Muscle of back (tissue), 13 donors: ENCODE results near the gene ADGRG3. TPM values are rescaled to one million over a fixed set of nuclear protein-coding genes. Genes with fewer than 3 reads are reported as not detected.
A peak's percentile ranks its signal among the peaks of the same experiment; 100 is the strongest.

Experiments used
- DNase-seq, 3 donors: peaks; one replicate each; pipeline versions ENCODE4 v3.0.0 to v3.0.0-alpha.2; 2013
- long read RNA-seq, 9 donors: transcript quantifications; one replicate each; lab custom pipeline, GENCODE V29; 2026
- polyA plus RNA-seq, 10 donors: library from polyadenylated mRNA; unstranded; fragments of 120-200 nt; gene quantifications; one replicate each; pipeline ENCODE4 v1.2.1, GENCODE V29; 2013; ENCODE audit not compliant: insufficient read length in 10 of 10

Gene ADGRG3, protein sequence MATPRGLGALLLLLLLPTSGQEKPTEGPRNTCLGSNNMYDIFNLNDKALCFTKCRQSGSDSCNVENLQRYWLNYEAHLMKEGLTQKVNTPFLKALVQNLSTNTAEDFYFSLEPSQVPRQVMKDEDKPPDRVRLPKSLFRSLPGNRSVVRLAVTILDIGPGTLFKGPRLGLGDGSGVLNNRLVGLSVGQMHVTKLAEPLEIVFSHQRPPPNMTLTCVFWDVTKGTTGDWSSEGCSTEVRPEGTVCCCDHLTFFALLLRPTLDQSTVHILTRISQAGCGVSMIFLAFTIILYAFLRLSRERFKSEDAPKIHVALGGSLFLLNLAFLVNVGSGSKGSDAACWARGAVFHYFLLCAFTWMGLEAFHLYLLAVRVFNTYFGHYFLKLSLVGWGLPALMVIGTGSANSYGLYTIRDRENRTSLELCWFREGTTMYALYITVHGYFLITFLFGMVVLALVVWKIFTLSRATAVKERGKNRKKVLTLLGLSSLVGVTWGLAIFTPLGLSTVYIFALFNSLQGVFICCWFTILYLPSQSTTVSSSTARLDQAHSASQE
- under 1 TPM; 0.08 to 0.56 (median 0.19) TPM for polyA plus RNA-seq
- long read RNA-seq, donor 1: 0 reads
- long read RNA-seq, donor 2: 0 reads
- long read RNA-seq, donor 3: 0 reads
- long read RNA-seq, donor 4: 0 reads
- long read RNA-seq, donor 5: 0 reads
- long read RNA-seq, donor 6: 0 reads
- long read RNA-seq, donor 7: 0 reads
- long read RNA-seq, donor 8: 0 reads
- long read RNA-seq, donor 9: 0 reads

DNA sequence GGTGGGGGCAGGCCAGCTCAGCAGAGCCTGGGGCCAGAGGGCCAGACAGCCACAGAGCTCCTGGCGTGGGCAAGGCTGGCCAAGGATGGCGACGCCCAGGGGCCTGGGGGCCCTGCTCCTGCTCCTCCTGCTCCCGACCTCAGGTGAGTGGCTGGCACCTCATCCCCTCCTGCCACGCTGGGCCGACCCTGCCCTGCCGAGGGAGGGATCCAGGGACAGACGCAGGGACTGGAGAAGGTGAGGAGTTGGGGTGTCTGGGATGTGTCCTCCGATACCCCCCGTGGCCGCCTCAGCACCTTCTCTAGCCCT, at the start of gene ADGRG3:
TSS of gene ADGRG3 (plus strand) at position 44 of the 309 bp plus-strand sequence. CDS start at position 86, 42 bp downstream.
- DNase-seq: no peak

DNA sequence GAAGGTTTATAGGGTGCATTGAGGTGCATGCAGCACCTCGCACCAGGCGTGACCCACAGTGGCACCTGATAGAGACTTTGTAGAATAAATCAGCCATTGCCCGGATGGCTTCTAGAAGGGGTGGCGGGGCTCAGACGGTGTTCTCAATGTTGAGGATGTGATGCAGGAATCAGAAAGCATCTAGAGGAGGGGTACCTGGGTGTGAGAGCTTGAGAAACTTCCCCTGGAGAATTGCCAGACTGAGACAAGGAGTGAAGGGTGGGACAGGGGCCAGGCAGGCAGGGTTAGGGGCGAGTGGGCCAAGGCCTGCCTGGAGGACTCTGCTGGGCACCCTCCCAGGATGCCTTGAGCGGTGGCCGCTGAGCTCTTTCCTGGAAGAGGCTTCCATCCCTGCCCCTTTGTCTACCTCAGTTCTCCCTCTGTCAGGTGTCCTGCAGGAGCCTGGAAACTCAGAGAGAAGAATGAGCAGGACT, 48.9 kb upstream of the ADGRG3 start:
- no peak for DNase-seq

DNA sequence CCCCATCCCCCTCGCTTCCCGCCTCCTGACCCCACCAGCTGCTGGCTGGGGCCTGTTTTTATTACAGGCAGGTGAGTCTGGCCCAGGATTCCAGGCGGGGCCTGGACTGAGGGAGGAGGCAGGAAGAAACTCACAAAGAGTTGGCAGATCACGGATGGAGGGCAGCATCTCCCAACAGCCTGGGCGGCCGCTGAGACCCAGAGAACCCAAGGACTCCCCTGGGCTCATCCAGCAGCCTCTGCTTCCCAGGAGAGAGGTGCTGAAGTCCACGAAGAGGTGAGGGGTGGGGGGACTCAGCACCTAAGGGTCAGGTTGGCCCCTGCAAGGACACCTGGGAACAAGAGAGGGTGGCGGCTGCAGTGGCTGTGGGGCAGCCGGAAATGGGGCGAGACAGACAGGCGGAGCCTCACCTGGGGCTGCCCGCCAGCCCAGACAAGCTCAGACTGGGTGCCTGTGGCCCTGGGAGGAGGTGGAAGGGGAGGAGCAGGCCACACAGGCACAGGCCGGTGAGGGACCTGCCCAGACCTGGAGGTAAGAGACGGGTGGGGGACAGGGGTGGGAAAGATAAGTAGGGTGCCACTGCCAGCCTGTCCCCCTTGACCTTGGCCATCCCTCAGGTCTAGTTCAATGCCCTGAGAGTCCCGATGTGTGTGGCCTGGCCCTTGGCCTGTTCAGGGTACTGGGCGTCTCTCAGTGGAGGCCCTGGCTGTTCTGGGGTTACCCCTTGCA, 48.3 kb upstream of the ADGRG3 start:
- no peak for DNase-seq

DNA sequence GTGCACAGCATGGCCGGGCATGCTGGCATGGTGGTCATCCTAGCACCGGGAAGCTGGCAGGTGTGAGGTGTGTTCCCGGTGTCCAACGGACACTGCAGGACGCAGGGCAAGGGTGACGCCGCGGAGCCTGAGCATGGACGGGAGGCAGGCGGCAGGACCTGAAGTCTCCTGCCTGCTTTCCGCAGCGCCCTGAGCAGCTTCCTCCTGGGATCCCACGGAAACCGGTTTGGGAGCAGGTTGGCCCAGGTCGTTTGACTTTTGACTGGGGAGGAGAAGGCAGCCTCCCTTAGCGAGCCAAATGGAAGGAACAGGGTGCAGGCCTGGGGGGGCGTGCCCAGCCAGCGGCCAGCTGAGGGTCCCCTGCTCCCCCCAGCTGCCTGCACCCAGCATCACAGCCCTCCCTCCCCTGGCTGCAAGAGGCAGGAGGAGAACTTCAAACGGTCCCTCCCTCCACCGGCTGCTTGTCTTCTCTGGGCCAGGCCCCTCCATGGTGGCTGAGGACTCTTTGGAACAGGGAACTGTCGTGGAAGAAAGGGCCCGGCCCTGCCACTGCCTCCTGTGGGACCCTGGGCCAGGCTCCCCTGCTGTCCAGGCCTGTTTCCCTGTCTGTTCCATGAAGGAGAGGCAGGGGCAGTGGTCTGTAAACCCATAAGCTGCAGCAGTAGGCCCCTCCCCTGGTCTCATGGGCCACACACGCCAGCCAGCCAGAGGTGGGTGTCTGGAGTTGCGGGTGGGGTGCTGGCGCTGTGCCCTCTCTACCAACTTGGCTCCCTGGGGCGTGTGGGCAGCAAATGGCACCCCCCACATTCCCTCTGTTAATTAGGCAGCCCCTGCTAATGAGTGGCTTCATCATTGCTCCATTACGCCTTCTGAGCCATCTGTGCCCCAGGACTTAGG, 47.5 kb upstream of the ADGRG3 start:
- DNase-seq: no peak

DNA sequence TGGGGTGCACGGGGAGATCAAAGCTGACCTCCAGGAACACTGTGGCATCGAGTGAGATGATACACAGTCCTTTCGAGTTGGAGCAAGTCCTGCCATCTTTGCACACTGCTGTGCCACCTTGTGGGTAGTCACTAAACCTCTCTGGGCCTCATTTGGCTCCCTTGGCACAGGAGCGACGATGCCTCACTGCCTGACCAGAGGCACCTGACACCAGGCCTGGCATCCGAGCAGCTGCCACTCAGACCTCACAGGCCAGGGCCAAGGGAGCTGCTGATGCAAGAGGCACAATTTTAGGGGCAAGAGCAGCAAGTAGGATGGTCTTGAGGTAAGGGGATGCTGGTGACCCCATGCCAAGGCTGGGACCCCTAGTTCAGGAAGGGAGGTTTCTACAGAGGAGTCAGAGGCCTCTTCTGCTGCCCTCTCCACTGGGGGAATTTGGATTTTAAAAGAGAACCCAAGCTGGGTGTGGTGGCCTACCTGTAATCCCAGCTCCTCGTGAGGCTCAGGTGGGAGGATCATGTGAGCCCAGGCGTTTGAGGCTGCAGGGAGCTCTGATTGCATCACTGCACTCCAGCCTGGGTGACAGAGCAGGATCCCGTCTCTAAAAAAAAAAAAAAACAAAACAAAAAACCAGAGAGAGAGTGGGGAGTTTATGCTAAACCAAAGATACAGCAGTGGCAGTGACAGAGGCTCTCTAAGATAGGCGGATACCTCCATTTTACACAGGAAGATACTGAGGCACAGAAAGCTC, 46.4 kb upstream of the ADGRG3 start:
- DNase-seq: no peak

DNA sequence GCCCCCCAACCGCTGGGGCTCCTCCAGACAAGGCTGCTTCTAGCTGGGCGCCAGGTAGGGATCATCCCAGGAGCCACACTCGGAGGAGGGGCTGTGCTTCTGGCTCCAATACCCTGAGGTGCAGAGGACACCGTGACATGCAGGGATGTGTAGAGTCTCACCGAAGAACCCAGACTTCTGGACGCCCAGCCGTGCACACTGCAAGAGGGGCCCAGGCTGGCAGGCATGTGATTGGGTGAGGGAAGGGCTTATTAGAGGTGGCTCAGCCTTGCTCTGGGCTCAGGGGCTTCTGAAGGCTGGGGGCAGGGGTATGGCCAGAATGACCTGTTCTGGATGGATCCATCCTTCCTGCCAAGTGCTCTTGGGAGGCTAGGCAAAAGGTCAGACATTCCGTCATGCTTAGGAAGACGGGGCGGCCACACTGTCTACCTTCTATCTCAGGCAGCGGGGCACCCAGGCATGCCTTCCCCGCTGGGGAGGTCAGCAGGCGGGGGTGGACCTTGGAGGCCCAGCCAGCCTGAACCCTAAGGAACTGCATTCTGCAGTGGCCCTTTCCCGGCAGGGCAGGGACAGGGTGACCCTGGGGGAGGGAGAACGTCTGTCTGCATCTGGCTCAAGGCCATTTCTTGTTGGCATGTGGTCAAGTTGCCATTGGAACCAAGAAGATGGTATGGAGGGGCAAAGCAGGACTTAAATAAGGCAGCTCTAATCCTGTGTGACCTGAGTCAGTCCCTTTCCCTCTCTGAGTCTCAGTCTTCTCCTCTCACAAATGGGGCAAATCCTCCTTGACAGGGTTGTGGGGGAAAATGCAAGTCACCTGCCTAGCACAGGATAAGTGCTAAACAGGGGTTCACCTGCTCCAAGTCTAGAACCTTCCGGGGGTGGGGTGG, 45.5 kb upstream of the ADGRG3 start:
- DNase-seq: no peak

DNA sequence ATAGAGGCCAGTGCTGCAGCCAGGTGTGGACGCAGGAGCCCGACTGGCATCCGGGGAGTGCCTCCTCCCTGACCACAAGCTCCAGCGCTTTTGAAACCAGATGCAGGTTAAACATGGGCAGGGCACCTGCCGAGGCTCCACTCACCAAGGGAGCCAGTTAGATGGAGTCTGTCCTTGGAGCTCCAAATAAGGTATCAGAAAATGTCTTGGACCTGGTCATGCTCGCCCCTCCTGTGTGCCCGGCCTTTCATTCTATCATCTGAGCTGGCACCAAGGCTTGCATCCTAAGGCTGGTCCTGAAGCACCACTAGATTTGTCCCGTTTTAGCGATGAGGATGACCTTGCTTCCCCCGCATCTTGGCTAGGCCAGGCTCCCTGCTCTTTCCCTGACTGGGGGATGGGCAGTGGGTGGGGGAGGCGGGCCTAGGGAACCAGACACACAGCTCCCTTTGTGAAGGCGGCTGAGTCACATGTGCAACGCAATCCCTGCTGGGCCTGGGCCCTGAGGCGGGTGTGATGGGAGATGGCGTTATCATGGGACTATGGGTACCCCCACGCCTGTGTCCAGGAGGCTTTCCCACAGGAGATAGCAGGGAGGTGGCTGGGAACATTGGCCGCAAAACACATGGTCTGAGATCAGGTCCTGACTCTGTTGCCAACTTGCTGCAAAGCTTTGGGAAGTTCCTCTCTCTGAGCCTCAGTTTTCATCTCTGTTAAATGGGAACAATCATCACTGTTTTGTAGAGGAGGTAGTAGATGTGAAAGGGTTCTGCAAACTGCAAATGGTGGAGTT, 44.7 kb upstream of the ADGRG3 start:
- no peak for DNase-seq

DNA sequence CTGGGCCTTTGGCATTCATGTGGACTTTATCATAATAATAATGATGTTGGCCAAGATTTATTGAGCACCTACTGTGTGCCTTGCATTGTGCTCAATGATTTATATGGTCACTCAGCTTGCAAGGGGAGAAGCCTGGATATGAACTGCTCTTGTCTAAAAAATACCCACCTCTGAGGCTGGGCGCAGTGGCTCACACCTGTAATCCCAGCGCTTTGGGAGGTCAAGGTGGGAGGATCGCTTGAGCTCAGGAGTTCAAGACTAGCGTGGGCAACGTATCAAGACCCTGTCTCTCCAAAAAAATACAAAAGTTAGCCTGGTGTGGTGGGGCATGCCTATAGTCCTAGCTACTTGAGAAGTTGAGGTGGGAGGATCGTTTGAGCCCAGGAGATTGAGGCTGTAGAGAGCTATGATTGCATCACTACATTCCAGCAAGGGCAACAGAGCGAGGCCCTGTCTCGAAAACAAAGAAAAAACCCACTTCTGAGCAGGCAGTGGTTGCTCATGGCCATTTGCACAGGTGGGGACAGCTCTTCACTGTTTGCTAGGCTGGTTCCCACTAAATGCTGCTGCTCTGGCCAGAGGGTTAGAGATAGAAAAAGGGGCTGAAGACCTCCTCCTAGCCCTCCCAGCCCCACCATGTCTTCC, 43.9 kb upstream of the ADGRG3 start:
- no peak for DNase-seq

DNA sequence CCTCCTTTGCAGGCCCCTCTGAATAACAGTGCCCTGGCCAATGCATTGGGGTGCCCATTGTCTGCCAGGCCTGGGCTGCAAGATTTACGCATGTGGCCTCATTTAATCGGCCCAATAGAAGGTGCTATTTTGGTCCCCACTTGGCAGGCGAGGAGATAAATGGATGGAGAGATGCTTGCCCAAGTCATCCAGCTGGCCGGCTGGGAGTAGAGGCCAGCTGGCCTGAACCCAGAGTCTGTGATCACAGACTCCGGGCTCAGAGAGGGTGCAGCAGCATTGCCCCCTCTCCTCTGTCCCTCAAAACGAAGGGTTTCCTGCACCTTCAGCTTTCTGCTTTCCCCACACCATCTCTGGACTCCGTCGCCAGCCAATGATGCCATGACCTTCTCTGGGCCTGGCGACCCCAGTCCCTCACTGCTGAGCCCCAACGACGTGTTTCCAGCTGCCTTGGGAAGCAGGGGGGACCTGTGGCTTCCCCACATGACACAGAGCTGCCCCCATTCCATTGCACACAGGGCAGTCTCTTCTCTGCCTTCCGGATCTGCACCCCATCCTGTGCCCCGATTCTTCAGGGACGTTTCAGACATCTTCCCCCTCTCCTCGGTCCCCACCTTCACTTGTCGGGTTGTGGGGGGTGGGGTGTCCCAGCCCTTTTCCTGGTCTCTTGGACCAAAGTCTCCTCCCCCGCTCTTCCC, 43.2 kb upstream of the ADGRG3 start:
- DNase-seq: no peak

DNA sequence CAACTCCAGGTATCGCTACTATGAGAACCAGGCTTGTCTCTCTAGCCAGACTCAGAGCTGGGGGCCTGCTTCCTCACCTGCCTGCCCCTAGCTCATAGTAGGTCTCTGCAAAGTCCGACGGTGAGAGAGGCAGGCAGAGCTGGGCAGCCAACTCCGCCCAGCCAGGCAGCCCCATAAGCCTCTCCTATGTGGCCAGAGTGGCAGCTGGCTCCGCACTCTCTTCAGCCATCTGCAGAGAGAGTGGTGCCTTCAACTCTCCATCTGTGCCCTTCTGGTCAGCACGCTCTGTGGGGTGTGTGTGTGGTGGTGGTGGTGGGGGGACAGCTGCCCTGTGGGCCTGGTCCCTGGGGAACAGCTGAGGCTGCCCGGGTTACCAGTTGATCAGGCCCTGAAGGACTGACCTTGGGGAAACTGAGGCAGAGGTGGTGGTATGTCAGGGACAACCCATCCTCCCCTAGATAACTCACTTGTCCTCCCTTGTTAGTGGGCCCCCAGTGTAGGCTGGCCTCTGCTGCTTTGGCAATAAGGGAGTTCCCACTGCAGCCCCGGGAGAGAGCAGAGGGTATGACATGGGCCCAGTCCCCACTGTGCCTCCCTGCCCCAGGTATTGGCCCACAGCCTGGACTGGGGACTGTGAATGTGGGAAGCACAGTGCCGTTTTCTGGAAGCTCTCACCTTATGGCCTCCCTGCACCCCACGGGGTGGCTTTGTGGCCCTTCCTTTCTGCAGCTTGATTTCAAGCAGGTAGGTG, 41.5 kb upstream of the ADGRG3 start:
- DNase-seq: no peak

DNA sequence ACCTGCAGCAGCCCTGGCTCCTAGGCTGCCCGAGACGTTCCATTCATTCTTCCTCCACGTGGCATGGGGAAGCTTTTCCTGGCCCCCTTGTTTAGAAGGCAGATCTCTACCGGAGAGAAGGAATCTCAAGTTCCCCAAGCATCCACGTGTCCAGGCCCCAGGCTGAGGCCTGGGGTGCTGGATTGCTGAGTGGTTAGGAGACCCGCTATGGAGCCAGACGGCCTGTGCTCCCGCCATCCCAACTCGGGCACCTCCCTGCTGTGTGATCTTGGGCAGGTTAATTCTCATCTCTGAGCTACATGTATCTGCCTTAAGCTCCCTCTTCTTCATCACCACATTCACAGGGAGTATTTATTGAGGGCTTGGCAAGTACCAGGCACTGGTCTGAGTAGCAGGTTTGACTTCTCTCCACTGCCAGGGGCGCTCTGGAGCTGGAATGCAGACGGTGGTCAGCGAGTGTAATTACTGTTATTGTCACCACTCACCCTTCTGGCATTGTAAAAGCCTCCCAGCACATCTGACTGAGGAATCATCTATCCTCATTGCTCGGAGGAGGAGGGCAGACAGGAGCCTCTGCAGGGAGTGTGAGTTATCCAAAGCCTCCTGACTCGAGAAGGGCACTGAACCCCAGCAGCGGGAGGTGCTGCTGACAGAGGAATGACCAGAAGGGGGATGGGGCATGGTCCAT, 40.8 kb upstream of the ADGRG3 start:
- DNase-seq: no peak

DNA sequence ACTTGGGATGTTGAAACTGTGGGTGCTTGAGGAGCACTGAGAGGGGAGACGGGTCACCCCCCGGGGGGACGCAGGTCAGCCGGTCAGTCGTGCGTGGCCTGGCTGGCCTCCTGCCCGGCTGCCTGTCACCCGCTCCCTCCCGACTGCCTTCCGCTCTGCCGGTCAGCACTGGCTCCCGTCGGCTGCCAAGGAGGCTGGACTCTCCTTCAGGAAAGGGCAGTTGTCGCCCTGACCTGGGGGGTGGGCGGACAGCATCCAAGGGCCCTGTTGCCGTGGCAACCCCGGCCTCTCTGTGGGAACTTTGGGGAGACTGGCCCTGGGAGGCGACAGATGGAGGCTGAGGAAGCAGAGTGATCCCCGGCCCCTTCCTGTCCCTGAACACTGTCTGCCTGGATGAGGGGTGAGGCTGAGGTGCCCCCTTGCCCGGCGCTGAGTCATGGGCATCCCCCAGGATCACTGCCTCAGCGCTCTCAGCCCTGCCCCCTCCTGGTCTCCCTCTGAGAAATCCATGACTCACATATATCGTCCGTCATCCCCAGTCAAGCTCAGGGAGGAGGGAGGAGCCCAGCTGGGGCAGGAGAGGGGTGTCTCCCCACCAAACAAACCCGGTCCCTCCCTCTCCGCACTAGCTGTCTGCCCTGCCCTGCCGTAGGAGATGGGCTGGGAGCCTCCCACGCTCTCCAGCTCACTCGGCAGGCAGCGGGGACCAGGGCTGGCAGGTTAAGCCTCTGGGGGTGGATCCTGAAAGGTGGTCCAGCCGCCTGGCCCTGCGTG, 39.9 kb upstream of the ADGRG3 start, which contains the start of gene ADGRG1:
TSS of gene ADGRG1 (plus strand) at position 623 of the 774 bp plus-strand sequence. CDS start 21,658 bp downstream, outside the sequence.
- DNase-seq: peak; percentile 58 to 87 (median 82)

DNA sequence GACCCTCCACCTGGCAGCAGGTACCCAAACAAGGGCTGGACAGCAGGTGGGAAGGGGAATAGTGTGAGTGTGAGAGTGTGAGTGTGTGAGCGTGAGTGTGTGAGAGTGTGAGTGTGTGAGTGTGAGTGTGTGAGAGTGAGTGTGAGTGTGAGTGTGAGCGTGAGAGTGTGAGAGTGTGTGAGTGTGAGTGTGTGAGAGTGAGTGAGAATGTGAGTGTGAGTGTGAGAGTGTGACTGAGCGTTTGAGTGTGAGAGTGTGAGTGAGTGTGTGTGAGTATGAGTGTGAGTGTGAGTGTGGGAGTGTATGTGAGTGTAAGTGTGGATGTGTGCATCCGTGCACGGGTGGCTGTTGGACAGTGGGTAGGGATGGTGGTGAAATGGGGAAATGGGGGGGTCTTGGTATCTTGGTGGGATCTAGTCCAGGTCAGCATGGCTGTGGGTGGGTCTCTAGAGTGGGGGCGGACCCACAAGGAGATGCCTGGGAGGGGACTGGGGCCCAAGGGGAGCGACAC, 39.3 kb upstream of the ADGRG3 start:
- DNase-seq: no peak

DNA sequence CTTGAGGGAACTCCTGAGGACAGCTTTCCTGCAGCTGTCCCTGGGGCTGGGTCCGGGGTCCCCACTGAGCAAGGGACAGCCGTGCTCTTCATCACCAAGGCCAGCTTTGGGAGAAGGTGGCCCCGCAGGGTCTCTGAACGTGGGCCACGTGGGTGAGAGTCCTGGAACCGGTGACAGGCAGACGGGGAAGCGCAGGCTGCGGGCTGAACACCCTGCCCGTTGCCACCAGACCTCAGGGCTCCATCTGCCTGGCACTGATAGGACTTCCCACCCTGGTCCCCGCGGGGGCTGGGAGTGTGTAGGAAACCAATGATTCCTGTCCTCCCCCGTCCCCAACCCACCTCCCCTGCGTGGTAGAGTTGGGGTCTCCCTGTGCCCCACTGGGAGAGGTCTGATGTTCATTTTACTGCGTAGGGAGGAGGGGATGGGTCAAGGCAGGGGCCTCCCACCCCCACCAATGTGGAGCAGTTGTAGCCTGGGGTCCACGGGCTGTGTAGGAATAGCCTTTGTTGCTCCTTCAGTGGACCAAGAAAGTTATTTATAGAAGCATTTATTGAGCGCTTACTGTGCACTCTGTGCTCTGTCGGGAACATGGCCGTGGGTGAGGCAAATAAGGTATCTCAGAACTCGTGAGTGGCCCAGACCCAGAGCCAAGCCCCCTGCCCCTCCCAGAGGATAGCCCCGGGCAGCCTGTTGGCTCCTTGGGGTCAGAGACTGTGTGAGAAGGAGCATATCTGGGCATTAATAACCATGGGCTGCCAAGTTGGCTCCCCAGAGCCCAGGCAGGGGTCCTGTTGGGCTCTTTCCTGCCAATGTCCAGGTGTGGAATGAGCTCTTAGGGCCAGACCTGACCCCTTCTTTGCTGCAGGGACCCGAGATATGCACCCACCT, 38.3 kb upstream of the ADGRG3 start:
- DNase-seq: no peak
